HG02885 (cell line): ENCODE results near the gene ZBTB43.
"Not testable (repeated sequence)": the region's sequence is repeated elsewhere in the genome, so short reads cannot be mapped to it uniquely, and the experiment has no call there.

ENCODE experiments used
- ATAC-seq: cut with Tn5 transposase; IDR thresholded peaks from one replicate; pipeline ENCODE4 v1.9.1; 2021; ENCODE audit warnings: mild to moderate bottlenecking; ENCODE audit not compliant: unreplicated experiment, poor library complexity

ZBTB43 gene

DNA sequence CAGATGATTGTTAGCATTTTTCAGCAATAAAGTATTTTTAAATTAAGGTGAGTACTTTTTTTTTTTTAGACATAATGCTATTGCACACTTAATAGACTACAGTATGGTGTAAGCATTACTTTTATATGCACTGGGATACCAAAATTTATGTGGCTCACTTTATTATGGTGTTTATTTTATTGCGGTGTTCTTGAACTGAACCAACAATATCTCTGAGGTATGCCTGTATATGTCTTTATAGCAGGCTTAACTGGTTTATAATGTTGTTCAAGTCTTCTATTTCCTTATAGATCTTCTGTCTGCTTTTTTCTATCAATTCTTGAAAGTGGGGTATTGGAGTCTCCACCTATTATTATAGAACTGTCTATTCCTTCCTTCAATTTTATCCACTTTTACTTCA is 18.0 kb downstream of the ZBTB43 start:
- ATAC-seq, result no peak

GRCh38 chr9:126824052-126824451 is 19.2 kb downstream of the ZBTB43 start:
- not testable (repeated sequence) for ATAC-seq

GRCh38 chr9:126827227-126827626 is 22.4 kb downstream of the ZBTB43 start:
- no peak for ATAC-seq

DNA sequence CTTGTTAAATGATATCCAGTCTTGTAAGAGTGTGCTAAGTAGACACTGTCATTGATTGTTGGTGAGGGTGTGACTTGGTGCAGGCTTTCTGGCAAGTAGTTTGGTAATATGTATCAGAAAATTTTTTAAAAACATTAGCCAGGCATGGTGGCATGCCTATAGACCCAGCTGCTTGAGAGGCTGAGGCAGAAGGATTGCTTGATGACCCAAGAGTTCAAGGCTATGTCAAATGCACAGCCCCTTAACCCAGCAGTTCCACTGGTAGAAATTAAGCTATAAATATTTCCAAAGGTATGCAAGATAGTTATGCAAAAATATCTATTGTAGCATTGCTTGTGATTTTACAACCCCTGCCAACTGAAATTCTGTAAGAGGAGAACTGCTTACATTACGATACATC is 24.2 kb downstream of the ZBTB43 start:
- ATAC-seq, result no peak

GRCh38 chr9:126830827-126831226 is 26.0 kb downstream of the ZBTB43 start:
- ATAC-seq, result no peak

- ATAC-seq, result no peak
These were observed 27.6 kb downstream of the ZBTB43 start for GRCh38 chr9:126832440-126832839.

GRCh38 chr9:126833020-126833419 is 28.2 kb downstream of the ZBTB43 start:
- no peak for ATAC-seq

- ATAC-seq, result no peak
These were observed 29.0 kb downstream of the ZBTB43 start for GRCh38 chr9:126833710-126834345.

DNA sequence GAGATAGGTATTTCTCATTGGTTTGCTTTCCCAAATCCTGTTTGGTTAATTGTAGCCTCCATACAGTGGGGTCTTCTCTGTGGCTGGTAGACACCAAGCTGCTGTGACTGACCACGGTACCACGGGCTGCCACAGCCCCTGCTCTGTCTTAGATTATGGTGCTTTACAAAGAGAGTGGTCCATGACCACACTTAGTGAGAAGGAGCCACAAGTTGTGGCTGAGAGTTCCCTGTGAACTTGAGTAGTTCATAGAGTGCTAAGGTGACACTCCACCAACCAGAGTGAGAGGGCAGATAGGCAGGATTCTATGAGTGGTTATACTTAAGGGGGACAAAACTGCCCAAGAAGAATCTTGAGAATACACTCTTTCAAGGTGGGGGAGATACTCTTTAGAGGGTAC is 29.8 kb downstream of the ZBTB43 start:
- ATAC-seq, result no peak

DNA sequence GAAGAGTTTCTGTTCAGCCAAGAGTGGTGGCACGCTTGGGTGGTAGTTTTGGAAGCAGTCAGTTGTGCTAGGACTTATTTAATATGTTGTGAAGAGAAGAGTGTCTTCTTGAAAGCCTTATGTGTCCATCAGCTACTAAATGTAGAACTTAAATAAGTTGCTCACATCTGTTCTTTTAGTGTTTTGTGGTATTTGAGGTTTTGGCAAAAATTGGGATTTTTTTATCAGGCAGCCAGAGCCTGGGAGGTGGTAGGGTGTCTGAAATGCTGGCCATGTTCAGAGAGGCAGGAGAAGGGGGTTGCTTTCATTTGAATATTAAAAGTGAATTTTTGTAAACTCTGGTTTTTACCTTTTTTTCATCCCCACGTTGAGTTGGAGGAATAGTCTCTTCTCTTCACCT is 31.4 kb downstream of the ZBTB43 start:
- no peak for ATAC-seq

GRCh38 chr9:126838055-126838811 is 33.4 kb downstream of the ZBTB43 start:
- no peak for ATAC-seq

DNA sequence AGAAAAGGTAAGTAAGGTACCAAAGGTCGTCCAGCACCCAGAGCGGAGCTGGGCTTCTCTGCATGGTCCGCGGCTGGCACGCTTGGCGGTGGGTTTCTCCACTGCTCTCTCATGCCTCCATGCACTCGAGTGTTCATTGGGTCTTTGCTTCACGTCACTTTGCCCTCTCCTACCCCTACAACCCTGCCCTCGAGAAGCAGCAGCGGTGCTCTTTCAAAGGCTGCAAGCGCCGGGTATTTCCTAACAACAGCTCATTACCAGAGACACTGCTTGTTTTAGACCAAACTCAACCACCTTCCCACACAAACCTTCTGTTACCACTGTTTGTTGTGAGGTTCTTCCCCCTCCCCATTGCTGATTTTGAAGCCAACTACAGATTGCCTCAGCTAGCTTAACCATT is 34.1 kb downstream of the ZBTB43 start:
- peak; percentile 57 for ATAC-seq

DNA sequence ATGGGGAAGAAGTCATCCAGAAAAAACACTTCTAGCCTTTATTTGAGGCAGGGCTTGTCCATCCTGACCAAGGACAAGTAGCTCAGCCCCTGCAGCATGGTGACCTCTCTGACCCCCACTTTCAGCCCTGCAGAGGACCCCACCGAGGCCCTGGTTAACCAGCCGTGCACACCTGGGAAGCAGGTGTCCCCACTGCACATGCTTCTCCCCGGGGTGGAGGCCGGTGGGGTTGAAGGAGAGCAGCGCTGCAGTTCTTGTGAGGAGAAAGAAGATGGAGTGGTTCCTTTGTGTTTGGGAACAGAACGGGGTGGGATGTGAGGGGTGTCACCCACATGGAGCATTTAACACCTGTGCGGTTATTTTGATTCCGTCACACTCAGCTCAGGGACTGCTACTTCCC is 34.5 kb downstream of the ZBTB43 start:
- ATAC-seq, result peak; percentile 23

DNA sequence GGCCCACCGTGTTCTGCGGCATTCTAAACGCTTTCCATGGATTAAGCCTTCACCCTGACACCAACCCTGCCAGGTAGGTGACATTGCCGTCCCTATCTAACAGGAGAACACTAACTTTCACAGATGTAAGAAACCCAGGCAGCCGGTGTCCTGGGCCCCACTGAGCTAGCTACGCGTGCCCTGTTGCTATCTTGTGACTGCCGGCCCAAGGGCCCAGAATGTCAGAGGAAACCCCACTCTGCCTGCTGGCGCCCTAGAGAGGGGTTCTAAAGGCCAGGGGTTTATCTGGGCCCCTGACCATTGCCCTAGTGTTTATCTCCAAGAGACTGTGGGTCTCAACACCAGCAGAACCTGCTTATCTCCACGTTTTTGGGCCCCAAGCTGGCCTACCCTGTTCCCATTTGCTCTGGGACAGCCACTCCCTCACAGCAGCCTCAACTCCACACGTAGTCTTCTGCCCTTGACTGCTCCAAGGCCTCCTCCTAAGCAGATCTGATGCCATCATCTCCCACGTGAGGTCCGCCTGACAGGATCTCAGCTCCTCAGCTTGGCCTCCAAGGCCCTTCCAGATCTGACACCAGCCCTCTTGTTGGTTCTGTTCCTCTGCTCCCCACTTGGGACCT is 37.5 kb downstream of the ZBTB43 start:
- no peak for ATAC-seq

GRCh38 chr9:126842977-126843799 is 38.3 kb downstream of the ZBTB43 start:
- ATAC-seq, result no peak

- ATAC-seq, result no peak
These were observed 39.2 kb downstream of the ZBTB43 start for GRCh38 chr9:126844085-126844484.

DNA sequence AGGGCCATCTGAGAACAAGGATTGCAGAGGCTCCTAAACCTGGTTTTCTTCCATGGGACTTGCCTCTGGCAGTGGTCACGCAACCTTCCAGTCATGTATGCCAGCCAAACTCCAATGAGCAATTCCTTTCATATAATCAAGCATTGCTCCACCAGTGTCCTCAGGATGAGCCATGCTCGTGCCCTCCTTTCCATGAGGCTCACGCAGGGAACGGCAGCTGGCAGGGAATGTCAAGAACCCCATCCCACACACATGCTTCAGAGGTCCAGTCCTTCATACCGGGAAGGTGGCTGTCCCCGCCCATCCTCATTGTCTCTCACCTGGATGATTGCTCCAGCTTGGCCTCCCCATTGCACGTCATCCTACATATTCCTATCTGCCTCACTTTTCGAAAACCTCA is 42.2 kb downstream of the ZBTB43 start:
- no peak for ATAC-seq

GRCh38 chr9:126849591-126850225 is 44.9 kb downstream of the ZBTB43 start:
- no peak for ATAC-seq

DNA sequence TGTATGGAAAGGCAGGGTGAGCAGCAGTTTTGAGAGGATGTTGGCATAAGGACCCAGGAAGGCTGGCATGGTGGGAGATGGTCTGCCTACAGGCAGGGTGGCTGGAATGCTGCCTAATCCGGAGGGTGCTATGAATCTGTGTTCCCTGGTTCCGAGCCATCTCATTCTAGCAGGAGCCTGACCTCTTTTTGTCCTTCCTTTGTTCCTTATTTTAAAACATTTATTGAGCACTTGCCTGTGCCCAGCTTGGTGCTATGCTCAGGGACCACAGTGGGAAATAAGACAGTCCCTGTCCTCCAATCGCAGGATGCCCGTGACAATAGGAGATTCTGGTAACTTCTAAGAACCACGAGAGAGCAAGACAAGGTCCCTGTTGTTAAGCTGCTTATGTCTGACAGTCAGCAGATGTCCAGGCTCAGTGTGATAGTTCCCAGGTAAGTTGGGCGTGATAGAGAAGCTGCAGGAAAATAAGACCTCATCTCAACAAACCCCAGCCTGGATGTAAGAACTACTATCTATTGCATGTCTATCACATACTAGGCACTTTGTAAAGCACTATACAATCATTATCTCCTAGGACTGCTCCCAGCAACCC is 46.5 kb downstream of the ZBTB43 start:
- ATAC-seq, result no peak
